Epithelial cell of esophagus (primary cell): ENCODE data around the gene BCAS4.

Experiments used
- DNase-seq: peaks from one replicate; pipeline ENCODE4 v3.0.0; 2010; ENCODE audit warnings: low read depth
- H3K4me3 ChIP-seq: 2 replicates; pipeline ENCODE4 v1.5.1; 2011; ENCODE audit warnings: mild to moderate bottlenecking, low read length, control low read depth
- CTCF ChIP-seq: IDR thresholded peaks from 2 replicates; pipeline ENCODE4 v1.5.1; 2011; ENCODE audit warnings: low read depth, mild to moderate bottlenecking, low read length, control low read depth, inconsistent platforms; ENCODE audit not compliant: insufficient read depth; ENCODE audit errors: missing control alignments

Gene BCAS4

DNA sequence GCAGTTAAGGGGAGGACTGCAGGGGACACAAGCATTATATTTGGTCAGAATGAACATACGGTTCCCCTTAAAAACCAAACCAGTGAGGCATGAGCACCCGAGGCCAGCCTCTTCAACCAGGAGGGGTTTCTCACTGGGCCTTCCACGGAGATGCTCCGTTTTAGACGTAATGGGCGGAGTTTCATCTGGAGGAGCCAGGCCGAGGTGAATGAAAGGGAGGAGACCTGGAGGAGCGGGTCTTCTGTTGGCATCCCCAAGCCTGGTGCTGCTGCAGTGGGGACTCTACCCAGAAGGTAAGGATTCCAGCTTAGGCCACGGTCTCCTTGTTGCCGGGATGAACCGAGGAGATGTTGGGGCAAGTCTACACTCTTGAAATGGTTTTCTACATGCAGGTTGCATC is 89.0 kb downstream of the BCAS4 start:
- no peak for TF ChIP-seq CTCF
- no peak overlapping the region for H3K4me3 ChIP-seq
- no peak for DNase-seq

GRCh38 chr20:50885068-50885467 is 90.2 kb downstream of the BCAS4 start:
- TF ChIP-seq CTCF, result no peak
- DNase-seq, result no peak
- H3K4me3 ChIP-seq, result no peak overlapping the region

DNA sequence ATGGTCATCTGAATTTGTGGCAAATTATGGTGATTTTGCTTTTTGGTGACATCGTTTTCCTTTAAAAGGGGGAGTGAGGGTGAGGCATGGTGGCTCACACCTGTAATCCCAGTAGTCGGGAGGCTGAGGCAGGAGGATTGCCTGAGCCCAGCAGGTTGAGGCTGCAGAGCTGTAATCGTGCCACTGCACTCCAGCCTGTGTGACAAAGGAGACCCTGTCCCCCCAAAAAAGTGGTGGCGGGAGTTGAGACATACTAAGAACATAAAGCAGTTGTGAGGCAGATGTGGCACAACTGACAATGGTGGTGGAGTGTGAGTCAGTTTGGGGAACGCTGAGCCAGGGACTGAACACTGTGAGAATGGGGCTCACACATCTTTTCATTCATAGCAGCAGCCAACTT is 90.9 kb downstream of the BCAS4 start:
- no peak overlapping the region for H3K4me3 ChIP-seq
- no peak for TF ChIP-seq CTCF
- DNase-seq, result no peak

DNA sequence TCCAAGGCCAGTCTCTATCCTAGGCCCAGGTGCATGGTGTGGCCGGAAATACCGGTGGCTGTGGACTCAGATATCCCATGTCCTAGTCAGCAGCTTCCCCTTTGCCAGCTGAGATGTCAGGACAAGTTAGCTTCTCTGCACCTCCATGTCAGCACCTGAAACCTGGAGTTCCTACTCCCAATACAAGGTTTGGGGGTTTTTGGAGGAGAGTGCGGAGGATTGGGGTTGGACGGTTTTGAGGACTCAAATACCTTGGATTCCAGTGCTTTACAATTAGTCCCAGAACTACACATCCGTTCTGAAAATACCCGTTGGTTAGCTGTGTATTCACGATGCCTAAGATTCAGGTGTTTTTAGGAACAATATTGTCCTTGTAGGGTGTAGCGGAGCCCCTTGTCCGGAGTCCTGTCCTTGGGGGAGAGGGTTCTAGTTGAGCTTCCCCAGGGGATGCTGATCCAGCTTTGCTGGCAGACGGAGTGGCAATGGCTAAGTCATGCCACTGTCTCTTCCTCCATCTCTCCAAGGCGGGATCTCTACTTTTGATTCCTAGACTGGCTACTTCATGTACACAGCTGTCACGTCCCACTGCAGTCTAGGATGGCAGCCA is 91.4 kb downstream of the BCAS4 start:
- no peak overlapping the region for H3K4me3 ChIP-seq
- DNase-seq, result no peak
- TF ChIP-seq CTCF, result no peak

DNA sequence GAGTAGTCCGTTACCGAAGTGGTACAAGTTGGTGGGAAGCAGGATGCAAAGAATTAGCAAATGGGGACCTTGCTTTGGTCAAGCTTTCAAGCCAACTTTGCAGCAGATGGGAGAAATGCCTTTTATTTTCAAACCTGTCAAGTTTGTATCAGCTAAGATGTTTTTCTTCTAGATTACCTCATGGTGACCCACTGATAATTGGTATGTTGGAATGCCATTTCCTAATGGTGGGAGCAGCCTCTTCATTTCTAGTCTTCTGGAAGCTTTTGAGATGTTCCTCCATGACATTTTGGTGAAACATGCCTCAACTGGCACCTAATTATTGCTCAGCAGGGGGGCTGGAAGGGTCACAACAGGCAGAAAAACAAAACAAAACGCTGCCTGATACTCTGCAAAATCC is 92.7 kb downstream of the BCAS4 start:
- TF ChIP-seq CTCF, result no peak
- no peak for DNase-seq
- H3K4me3 ChIP-seq, result no peak overlapping the region

GRCh38 chr20:50891138-50891537 is 96.3 kb downstream of the BCAS4 start:
- no peak overlapping the region for H3K4me3 ChIP-seq

More at GRCh38 chr20:50891138-50891537, 96.3 kb downstream of the BCAS4 start:
- TF ChIP-seq CTCF, result no peak
- DNase-seq, result no peak
